Gastrocnemius medialis (tissue), 4 donors: Measurements from ENCODE around the gene VAMP4.

Experiments used
- POLR2A ChIP-seq, 2 donors: fragments of 450-650 bp; IDR thresholded peaks; one replicate each; pipeline ENCODE4 v1.6.1; 2017; ENCODE audit warnings: antibody characterized with exemption in 2 of 2, mild to moderate bottlenecking in 2 of 2, moderate library complexity in 2 of 2
- TF ChIP-seq, protein P1 (sequence below), 5 experiments: fragments of 450-650 bp in 3 of 5; fragments of 200-600 bp in 2 of 5; sonication (generic) in 2 of 5; IDR thresholded peaks in 4 of 5; conservative IDR thresholded peaks in 1 of 5; 1 replicate in 4 of 5; 2 replicates in 1 of 5; pipeline ENCODE4 v1.5.1; 2016 to 2019; ENCODE audit warnings: antibody characterized with exemption in 5 of 5, mild to moderate bottlenecking in 3 of 5, moderate library complexity in 3 of 5

DNA sequence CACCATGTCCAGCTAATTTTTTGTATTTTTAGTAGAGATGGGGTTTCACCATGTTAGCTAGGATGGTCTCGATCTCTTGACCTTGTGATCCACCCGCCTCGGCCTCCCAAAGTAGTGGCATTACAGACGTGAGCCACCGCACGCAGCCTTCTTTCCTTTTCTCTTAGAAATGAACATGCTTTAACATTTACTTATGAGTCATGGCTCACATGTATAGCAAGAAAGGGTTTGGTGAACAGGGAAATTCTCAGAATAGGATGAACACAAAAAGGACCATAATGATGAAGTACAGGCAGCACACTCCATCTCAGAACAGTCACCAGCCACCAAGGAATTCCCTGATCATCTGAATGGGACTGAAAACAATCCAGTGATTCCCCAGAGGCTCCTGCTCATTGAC, 9.4 kb upstream of the VAMP4 start:
- TF ChIP-seq, protein P1, sequence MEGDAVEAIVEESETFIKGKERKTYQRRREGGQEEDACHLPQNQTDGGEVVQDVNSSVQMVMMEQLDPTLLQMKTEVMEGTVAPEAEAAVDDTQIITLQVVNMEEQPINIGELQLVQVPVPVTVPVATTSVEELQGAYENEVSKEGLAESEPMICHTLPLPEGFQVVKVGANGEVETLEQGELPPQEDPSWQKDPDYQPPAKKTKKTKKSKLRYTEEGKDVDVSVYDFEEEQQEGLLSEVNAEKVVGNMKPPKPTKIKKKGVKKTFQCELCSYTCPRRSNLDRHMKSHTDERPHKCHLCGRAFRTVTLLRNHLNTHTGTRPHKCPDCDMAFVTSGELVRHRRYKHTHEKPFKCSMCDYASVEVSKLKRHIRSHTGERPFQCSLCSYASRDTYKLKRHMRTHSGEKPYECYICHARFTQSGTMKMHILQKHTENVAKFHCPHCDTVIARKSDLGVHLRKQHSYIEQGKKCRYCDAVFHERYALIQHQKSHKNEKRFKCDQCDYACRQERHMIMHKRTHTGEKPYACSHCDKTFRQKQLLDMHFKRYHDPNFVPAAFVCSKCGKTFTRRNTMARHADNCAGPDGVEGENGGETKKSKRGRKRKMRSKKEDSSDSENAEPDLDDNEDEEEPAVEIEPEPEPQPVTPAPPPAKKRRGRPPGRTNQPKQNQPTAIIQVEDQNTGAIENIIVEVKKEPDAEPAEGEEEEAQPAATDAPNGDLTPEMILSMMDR (IDR thresholded peaks at IDR 0.05 in 4 of 5, conservative IDR thresholded peaks at IDR 0.05 in 1 of 5): no peak
- TF ChIP-seq POLR2A (IDR thresholded peaks at IDR 0.05): no peak
